ENCODE results near the gene POLA2.
A peak's percentile ranks its signal among the peaks of the same experiment; 100 is the strongest.
"Not testable (repeated sequence)": the region's sequence is repeated elsewhere in the genome, so short reads cannot be mapped to it uniquely, and the experiment has no call there.

Gene POLA2

DNA sequence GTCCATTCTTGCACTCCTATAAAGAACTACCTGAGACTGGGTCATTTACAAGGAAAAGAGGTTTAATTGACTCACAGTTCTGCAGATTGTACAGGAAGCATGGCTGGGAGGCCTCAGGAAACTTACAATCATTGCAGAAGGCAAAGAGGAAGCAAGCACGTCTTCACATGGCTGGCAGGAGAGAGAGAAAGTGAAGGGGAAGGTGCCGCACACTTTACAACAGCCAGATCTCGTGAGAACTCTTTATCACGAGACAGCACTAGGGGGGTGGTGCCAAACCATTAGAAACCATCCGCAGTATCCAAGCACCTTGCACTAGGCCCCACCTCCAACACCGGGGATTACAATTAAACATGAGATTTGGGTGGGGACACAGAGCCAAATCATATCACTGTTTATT is 19.4 kb upstream of the POLA2 start:
- no peak for DNase-seq

DNA sequence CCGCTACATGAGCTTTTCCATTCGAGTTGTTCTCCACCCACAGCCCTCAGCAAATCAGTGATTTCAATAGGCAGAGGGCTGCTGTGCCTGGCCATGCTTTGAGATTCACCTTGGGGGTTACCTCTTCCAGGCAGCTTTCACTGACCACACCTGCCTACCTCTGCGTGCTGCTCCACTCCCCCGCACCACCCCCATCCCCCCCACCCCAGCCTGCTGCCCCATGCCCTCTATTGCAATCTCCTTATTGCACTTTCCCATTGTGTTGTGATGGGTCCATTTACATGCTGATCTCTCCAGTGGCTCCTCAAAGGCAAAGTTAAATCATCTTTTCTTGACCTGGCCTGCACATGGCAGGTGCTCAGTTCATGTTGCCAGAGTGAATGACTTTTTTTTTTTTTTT is 18.0 kb upstream of the POLA2 start:
- no peak for DNase-seq

DNA sequence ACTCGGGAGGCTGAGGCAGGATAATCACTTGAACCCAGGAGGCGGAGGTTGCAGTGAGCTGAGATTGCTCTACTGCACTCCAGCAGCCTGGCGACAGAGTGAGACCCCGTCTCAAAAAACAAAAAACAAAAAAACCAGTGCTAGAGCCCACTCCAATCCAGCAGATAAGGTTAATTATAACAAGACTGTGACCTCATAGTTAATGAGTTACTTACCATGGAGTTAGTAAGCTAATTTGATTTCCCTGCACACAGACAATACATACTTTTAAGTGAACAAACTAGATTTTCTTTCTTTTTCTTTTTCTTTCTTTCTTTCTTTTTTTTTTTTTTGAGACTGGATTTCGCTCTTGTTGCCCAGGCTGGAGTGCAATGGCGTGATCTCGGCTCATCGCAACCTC is 16.7 kb upstream of the POLA2 start:
- DNase-seq: not testable (repeated sequence)

DNA sequence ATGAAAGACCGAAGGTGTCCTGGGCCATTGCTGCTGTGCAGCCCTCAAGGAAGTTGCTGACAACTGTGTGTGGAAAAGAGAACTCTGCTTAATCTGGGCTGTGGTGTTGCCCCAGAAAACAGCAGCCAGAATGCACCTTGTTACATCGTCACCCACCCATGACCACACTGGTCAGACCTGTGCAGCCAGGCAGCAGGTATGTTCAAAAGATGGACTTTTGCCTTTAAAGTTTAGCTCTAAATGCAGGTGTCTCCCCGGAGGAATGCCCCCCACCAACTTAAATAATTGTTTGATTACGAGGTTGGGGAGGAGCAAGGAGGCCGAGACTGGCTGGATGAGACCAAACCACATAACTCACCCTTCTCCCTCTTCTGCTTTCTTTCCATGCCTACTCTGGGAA is 15.3 kb upstream of the POLA2 start:
- DNase-seq: no peak

DNA sequence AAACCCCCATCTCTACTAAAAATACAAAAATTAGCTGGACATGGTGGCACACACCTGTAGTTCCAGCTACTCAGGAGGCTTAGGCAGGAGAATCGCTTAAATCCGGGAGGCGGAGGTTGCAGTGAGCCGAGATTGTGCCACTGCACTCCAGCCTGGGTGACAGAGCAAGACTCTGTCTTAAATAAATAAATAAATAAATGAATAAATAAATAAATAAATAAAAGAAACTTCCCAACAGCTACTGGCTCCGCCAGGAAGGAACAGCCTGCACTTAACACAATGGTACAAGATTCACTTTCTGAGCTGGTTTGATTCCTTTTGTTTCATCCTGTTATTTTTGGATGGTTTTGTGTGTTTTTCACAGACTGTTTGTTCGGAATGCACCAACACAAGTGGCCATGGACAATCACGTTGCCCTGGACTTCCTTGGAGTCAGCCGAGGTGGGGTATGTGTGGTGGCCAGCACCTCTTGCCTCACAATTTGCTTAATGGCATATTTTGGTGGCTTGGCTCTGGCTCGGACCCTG is 13.5 kb upstream of the POLA2 start:
- peak in 2 of 14 donors; percentile 4 to 8 for DNase-seq

DNA sequence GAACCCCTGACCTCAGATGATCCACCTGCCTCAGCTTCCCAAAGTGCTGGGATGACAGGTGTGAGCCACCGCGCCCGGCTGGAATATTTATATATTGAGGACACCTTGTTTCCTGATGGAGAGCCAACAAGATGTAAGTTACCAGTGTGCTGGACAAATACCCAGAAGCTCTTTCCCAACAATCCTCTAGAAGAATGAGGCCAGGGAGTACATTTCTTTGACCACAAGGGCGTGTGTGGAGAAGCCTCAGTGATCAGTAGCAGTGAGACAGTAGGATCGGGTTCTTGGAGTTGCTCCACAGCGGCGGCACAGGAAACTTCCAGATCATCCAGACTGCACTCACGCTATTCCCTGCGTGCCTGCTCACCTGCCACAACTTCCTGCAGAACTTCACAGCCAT is 10.3 kb upstream of the POLA2 start:
- no peak for DNase-seq

DNA sequence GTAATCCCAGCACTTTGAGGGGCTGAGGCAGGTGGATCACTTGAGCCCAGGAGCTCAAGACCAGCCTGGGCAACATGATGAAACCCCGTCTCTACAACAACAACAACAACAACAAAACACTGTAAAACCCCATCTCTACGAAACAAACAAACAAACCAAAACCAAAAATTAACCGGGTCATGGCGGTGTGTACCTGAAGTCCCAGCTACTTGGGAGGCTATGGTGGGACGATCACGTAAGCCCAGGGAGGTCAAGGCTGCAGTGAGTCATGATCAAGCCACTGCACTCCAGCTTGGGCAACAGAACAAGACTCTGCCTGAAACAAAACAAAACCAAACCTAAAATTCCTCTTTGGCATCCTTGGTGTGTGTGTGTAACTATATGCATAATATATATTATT is 7.0 kb upstream of the POLA2 start:
- no peak for DNase-seq

DNA sequence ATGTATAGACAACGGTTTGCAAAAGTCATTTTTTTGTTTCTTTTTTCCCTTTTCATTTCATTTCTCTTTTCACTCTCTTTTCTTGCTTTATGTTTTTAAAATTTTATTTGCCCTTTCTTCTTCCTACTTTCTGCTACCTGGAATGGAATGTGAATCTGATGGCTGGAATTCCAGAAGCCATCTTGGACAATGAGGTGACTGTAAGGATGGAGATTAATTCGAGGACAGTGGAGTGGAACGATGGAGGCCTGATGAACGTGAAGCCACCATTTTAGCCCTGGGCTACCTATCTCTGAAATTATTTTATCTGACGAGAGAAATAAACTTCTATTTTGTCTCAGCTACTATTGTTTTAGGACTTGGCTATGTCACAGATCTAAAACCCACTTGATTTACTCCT is 2.8 kb upstream of the POLA2 start:
- DNase-seq: no peak

DNA sequence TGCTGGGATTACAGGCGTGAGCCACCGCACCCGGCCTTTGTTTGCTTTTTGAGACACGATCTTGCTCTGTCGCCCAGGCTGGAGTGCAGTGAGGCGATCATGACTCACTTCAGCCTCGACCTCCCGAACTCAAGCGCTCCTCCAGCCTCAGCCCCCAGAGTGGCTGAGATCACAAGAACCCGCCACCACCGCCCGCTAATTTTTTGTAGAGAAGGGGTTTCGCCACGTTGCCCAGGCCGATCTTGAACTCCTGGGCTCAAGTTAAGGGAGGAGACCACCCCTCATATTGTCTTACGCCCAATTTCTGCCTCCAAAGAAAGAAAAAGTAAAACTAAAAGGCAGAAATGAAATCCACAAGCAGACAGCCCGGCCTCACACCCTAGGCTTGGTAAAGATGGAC is 1.5 kb upstream of the POLA2 start:
- DNase-seq: no peak

DNA sequence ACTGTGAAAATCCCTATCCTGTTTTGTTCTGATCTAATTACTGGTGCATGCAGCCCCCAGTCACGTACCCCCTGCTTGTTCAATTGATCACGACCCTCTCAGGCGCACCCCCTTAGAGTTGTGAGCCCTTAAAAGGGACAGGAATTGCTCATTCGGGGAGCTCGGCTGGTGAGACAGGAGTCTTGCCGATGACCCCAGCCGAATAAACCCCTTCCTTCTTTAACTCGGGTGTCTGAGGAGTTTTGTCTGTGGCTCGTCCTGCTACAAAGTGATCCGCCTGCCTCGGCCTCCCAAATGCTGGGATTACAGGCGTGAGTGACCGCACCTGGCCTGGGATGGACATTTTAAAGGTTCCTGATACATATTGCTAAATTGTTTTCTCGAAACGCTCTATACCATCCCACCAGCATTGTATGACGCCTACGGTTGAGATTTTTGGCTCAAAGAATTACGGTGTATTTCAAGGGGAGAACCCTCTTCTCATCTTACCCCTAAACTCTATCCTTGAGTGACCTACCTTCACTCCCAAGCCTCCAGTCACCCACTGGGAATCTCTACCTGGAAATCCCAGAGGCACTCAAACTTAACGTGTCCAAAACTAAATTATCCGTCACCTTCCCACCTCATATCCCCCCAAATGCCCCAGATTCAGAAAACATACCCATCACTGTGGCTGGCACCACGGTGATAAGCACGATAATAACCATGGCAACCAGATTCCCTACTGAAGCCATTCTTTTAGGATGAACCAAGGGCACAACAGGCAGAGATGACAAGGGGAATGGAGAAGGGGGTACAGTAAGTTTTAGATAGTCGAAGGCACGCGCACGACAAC is 789 bp upstream of the POLA2 start:
- DNase-seq: no peak

DNA sequence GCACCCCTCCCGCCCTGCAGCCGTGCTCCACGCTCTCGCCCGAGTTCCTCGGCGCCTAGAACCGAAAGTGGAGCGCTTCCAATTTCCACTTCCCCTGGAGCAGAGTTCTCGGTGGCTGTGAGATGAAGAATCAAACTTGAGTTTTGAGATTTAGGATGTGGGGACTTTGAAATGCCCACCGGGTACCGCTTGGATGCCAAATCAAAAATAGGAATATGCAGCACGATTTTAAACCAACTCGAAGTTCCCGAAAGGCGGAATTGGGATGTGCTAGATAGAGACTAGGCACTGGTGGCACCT is 569 bp downstream of the POLA2 start:
- DNase-seq: peak in 4 of 14 donors; percentile 31 to 65 (median 32)

DNA sequence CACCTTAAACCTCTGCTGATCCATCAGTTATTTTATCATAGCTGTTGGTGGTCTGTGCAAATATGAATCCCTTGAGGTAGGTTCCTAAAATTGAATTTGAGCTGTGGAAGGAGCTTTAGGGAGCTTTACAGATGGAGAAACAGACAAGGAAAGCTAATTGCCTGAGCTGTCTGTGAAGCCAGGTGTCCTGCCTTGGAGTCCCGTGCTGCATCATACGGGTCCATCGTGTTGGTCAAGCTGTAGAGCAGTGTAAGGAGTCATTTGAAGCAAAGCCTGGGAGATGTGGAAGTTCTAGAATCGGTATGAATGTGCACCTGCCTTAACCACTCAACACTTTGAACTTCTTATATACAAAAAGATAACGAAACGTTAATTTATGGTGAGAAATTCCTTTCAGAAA is 1.0 kb downstream of the POLA2 start:
- no peak for DNase-seq

DNA sequence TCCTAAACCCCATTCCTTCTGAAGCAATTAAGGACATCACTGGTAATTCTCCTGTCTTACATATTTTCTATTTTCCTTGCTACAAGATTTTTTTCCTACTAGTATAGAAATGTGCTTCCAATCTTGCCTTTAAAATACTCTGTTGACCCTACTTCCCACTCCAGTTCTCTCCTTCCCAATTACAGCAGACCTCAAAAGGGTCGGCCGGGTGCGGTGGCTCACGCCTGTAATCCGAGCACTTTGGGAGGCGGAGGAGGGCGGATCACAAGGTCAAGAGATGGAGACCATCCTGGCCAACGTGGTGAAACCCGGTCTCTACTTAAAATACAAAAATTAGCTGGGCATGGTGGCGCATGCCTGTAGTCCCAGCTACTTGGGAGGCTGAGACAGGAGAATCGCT is 3.0 kb downstream of the POLA2 start:
- DNase-seq: not testable (repeated sequence)

DNA sequence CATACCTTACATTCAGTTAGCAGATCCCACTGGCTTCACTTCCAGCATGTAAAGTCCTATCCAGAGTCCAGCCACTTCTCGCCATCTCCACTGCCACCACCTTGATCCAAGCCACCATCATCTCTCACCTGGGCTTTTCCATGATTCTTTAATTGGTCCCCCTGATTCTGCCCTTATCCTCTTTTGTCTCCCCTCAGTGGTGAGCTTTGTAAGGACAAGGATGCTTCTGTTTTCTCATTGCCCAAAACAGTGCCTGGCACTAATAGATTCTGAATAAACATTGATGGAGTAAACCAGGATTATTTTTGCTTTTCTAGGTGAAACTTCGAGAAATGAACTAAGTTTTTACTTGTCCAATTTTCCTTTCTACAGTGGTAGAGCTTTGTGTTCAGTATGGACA is 4.4 kb downstream of the POLA2 start:
- DNase-seq: no peak

DNA sequence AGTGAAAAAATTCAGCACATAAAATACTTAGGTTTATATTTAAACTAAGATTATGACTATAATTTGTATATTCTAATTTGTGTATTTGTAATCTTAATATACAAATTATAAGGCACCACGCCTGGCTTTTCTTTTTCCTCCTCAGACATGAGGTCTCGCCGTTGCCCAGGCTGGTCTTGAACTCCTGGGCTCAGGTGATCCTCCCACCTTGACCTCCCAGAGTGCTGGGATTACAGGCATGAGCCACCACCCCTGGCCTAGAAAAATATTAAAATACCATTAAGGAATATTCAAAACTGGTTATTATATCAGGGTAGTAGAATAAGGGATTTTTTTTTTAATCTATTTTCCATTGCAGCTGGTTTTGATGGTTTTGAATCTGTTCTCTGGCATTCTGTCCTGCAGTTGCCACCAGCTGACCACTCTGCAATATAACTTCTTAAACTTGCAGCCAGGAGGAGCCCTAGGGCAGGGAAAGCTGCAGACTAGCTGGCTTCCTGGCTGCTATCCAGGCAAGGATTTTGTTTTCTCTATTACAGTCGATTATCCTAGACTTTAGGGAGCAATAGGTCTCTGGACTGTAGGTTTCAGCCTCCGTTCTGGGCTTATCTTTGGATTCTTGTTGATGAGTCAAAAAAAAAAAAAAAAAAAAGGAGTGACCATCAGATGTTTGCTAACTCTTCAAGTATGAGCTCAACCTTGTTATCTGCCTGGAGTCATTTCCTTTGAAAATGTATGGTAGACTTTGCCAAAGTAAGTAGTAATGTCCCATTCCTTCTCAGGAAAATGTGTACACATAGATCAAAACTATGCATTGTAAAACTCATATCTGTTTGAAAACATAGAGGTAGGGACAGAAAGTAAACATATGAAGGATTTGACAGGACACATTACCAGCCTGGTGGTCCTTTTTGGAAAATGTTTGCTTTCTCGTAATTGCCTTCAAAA is 13.2 kb downstream of the POLA2 start:
- DNase-seq: peak in 11 of 14 donors; percentile 18 to 83 (median 54)

DNA sequence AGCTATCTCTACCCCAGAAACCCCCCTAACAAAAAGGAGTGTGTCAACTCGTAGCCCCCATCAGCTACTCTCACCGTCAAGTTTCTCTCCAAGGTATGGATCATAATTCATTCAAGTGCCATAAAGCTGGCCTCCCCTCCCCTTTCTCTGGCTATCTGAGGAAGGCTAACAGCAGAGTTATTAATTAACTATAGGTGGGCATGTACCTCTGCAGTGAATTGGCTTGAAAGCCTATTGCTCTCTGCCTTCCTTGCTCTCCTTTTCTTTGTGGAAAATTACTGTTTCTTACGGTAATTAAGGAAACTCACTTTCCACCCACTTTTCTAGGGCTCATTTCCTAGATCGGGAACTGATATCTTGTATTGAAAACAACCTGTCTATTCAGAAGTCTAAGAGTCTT is 14.1 kb downstream of the POLA2 start:
- no peak for DNase-seq

DNA sequence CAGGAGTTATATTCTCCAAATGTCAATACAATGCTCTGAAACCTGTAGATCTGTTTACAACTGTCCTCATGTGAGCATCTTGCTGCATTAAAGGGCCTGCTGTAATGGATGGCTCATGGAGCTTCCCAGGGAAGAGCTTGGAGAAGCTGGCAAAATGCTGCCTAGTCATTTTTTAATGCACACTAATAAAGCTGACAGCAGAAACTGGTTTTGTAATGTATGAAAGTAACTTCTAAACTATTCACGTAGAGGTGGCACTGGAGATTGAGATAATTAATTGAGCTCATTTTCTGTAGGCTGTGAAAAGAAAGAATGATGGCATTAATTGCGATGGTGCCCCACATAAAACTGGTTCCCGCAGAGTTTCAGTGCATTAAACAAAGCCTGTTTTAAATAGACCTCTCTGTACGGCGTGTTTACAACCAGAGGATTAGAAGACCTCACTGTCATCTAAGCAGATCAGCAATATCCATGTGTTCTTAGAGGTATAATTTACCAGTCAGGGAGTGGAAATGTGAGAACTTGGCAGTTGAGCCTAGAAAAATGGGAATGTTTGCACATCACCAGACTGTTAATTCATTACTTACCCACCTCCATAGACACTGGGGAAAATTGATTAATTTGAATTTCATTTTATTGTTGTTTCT is 16.0 kb downstream of the POLA2 start:
- DNase-seq: no peak

DNA sequence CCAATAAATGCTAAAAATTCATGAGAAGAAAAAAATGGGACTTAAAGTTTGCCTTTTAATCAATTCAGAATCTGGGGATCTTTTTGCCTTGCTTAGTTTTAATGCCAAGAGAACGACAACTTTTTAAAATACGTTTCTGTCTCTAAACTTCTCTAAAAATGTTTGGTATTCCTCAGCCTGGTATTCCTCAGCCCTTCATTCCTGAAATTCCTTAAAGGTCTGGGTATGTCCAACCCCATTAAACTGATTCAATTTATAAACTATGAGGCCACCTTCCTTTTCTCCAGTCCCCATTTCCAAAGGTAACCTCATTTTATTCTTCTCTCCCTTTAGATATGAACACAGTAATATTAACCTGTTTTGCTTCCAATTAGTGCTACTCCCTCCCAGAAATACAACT is 16.6 kb downstream of the POLA2 start:
- DNase-seq: no peak

DNA sequence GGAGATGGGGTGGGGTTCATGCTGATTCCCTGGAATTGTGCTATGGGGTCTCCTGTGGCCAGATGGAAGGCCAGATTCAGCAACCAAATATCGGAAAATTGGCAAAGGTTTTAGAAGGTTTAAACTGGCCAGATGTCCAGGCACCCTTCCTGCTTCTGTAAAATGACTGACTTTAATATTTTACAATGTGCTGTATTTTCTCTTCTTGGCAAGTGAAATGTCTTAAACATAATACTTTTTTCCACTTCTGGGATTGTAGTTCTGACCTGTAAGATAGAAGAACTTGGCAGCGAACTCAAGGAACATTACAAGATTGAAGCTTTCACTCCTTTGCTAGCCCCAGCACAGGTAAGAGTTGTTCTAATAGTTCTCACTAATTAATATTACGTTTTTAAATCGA is 17.5 kb downstream of the POLA2 start:
- no peak for DNase-seq

DNA sequence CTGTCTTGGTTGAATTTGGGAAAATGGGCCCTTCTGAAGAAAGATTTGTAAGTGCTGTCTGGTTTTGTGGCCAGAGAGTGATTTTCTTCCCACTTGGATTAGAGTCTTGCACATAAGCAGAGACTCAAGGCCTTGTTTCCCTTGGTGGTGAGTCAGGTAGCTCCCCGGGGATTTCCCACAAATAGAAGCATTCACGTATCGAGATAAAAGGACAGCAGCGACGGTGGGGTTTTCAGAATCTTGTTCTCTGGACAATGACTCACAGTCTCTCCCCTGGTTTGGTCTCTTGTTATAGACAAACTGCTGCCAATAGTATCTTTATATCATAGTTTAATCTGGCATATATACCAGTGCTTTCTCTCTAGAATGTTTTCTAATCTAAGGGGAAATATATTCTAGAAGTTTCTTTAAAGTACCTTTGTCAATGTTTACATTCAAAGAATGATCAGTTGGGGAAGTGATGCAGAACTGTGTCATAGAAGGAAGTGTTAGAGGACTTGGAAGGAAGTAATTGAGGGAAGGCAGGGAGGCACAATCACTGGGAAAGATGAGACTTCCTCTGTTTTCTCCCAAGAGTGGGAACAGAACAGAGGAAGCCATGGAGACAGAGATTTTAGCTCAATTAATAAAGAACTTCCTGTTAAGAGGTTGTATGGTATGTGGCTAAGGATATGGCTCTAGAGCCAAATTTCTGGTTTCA is 18.1 kb downstream of the POLA2 start:
- no peak for DNase-seq

DNA sequence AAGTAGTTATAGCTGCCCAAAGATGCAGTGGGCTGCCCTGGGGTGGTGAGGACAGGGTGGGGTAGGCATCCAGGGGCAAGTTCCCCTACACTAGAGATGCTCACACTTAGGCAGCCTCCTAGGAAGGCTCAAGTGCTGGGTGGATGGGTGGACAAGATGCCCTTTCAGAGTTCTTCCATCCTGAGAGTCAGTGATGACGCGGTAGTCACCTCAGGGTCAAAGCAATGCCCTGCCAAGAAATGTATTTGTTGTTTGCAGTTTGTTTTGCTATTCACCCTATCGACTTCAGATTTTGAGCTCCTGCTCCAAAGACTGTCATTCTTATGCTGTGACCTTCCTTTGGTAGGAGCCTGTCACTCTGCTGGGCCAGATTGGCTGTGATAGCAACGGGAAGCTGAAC is 18.9 kb downstream of the POLA2 start:
- DNase-seq: no peak

DNA sequence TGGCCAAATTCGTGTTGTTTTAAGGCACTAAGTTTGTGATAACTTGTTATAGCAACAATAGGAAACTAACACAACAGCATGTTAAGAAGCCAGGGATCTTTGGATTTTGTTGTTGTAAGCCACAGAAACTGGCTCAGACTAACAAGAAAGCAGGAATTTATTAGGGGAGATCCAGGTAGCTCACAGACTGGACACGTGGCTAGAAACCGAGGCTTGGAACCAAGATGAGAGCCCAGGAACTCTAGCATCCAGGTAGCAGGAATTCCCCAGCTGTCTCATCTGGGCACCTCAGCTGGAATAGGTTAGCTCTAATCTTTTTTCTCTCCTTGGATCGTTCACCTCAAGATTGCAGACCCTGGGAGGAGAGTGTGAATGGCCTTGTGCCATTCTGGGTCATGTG is 24.9 kb downstream of the POLA2 start:
- DNase-seq: no peak

DNA sequence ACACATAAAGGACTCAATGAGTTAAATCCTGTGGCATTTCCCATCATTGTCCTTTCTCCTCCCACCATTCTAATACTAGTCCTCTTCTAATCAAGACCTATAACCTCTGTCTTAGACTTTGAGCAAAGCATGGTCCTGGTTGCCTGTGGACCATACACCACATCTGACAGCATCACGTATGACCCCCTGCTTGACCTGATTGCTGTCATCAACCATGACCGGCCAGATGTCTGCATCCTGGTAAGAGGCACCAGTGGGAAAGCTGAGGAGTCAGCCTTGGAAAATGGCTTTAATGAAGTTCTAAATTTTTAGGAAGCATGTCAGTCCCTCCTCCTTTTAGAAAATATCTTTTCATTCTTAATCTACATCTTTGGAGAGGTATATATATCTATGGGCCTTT is 25.8 kb downstream of the POLA2 start:
- no peak for DNase-seq
